ENCODE measurements around the gene RFC5. TPM values are rescaled to one million over a fixed set of nuclear protein-coding genes. Genes with fewer than 3 reads are reported as not detected.

Gene RFC5
- total and polyA plus RNA-seq, 2 of the 8 experiments (the other 6 are each of a cell fraction or from before 2014, with no cell fraction given) = 34.4 to 40.6 TPM

DNA sequence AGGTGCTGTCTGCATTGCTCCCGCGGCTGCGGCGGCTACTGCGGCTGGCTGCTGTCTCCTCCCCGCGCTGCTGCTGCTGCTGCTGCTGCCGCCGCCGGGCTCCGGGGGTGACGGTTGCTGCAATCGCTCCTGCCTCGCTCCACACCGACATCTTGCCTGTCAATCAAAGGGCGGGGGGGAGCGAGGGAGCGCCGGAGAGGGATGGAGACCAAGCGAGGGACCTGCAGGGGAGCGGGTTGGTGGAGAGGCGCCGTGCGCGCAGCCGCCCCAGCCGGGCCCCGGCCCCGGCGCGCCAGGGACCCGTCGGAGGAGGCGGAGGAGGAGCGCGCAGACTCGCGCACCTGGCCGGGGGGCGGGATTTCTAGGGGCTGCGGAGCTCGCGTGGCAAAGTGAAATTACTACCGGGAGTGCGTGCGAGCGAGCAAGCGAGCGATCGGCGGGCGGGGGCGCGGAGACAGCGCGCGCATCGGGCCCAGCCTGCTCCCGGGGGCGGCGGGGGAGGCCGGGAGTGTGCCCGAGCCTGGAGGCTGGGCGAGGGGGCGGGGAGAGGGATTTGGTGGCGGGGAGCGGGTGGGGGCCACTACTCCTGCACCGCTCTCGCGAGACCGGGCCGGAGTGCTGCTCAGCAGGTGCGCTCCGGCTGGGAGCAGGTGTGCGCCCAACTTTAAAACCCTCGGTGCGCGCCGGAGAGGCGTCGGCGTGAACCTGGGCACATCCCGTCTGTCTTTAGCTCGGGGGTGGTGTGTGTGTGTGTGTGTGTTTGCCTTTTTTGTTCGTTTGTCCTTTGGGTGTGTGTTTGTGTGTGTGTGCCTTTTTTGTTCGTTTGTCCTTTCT, 47.5 kb upstream of the RFC5 start, which contains the start of gene KSR2:
Gene KSR2 (minus strand): TSS at position 165 of the 834 bp plus-strand sequence. CDS start 735 bp downstream, outside the sequence.
- H3K14ac ChIP-seq (ENCODE audit: insufficient read length) = no peak within 1 kb of the TSS
- no peaks in the 10 kb centered on the region for H4K20me1 ChIP-seq (replicated peaks in 1 of 2; ENCODE audit: control insufficient read depth in 1 of 2, insufficient read depth in 2 of 2, low read length in 2 of 2)
- peak within 1 kb of the TSS; percentile 97 for H2BK12ac ChIP-seq (ENCODE audit: low read depth, low read length)
- H3K18ac ChIP-seq (ENCODE audit: extremely low read depth, low read length) = peak within 1 kb of the TSS; percentile 81; the same call in 1 of the 2 replicates
- no peak within 1 kb of the TSS for H3K4ac ChIP-seq (replicated peaks; ENCODE audit: insufficient read length, low read depth, low read length)
- peak within 1 kb of the TSS; percentile 46 to 86 (median 62) for H3K9ac ChIP-seq (replicated peaks in 1 of 4; ENCODE audit: extremely low read depth in 1 of 4, low read depth in 3 of 4, low read length in 3 of 4)
- peaks cover 0 to 7% (median 1%) of the 10 kb centered on the region in 4 experiments; a peak in 3 of 7 replicates for H3K27me3 ChIP-seq (replicated peaks in 1 of 4; ENCODE audit: control insufficient read depth in 3 of 4, extremely low read depth in 1 of 4, insufficient read depth in 3 of 4, low read length in 3 of 4)
- peaks cover 6 to 8% of the 10 kb centered on the region in 2 experiments; a peak in 2 of 4 replicates for H3K9me3 ChIP-seq (ENCODE audit: insufficient read depth in 2 of 2, low read depth in 1 of 2, low read length in 1 of 2)
- no peaks in the 10 kb centered on the region for H3K79me2 ChIP-seq (ENCODE audit: control insufficient read depth in 1 of 2, insufficient read depth in 2 of 2, low read length in 2 of 2)
- H3K27ac ChIP-seq (ENCODE audit: low read depth, low read length) = no peak within 1 kb of the TSS
- DNase-seq (ENCODE audit: low read depth in 1 of 2, low spot score in 2 of 2) (peak; percentile 69 to 87), FAIRE-seq (no peak)
- peak within 1 kb of the TSS; percentile 96 for H2AFZ ChIP-seq (ENCODE audit: low read length)
- peaks cover 21% of the 10 kb centered on the region for H3K23me2 ChIP-seq (ENCODE audit: low read depth, low read length)
- ChIA-PET CTCF (ENCODE audit: partially characterized antibody) (interaction anchor here (1.6 kb wide), 1 partner anchor 111 kb away, joined by 5 read pairs; no protein-coding TSS in a partner anchor), POLR2A (ENCODE audit: partially characterized antibody) (interaction anchor here (0.6 to 1.5 kb wide), 9 partner anchors 10 to 94 kb away, joined by 3 to 5 read pairs (median 3); no protein-coding TSS in a partner anchor)
- no peak within 1 kb of the TSS for H2AK5ac ChIP-seq (ENCODE audit: low read depth, low read length)
- H3K23ac ChIP-seq (ENCODE audit: insufficient read length) = no peak within 1 kb of the TSS
- no peaks in the 10 kb centered on the region for H3K79me1 ChIP-seq (ENCODE audit: low read depth, low read length)
- 1% methylated on average over 52 of the region's 86 CpGs; no CpG with 5 or more reads in 1 of the 2 experiments for WGBS, 2 experiments (ENCODE audit: extremely low coverage in 1 of 2, insufficient coverage in 1 of 2, insufficient read length in 1 of 2, insufficient replicate concordance in 2 of 2, low coverage in 1 of 2, low lambda C conversion rate in 2 of 2, missing lambda C conversion rate in 1 of 2)
- no peak within 1 kb of the TSS; the same call in 1 of the 2 replicates for H2BK15ac ChIP-seq (ENCODE audit: low read length)
- H3K4me3 ChIP-seq (ENCODE audit: extremely low read depth in 1 of 4, insufficient read depth in 2 of 4, low read depth in 3 of 4, low read length in 4 of 4) = peak within 1 kb of the TSS; percentile 60 to 91 (median 80)
- H2BK5ac ChIP-seq (ENCODE audit: low read depth, low read length) = peak within 1 kb of the TSS; percentile 81; the same call in 1 of the 2 replicates
- H3K4me1 ChIP-seq (replicated peaks in 1 of 4; ENCODE audit: control insufficient read depth in 3 of 4, insufficient read depth in 4 of 4, low read length in 3 of 4) = peaks cover 2 to 4% (median 3%) of the 10 kb centered on the region in 4 experiments
- H4K5ac ChIP-seq (ENCODE audit: insufficient read length, low read depth, low read length) = peak within 1 kb of the TSS; percentile 50
- H3K56ac ChIP-seq (replicated peaks; ENCODE audit: insufficient read length, low read depth, low read length) = no peak within 1 kb of the TSS
- H4K91ac ChIP-seq (replicated peaks; ENCODE audit: insufficient read length, low read length) = peak within 1 kb of the TSS; percentile 85
- no peaks in the 10 kb centered on the region for H3K36me3 ChIP-seq (ENCODE audit: control insufficient read depth in 2 of 4, insufficient read depth in 4 of 4, low read length in 3 of 4)
- peak within 1 kb of the TSS; percentile 82 to 100 for H3K4me2 ChIP-seq (ENCODE audit: insufficient read depth in 1 of 2, low read depth in 2 of 2, low read length in 2 of 2)
- no peak within 1 kb of the TSS for H2BK120ac ChIP-seq (replicated peaks; ENCODE audit: low read depth, low read length)
- no peak within 1 kb of the TSS; the same call in 1 of the 2 replicates for H2BK20ac ChIP-seq (ENCODE audit: low read length)
- H4K8ac ChIP-seq (ENCODE audit: extremely low read depth, insufficient read depth, low read length) = peak within 1 kb of the TSS; percentile 64
- TF ChIP-seq KDM1A (IDR thresholded peaks at IDR 0.05; ENCODE audit: borderline replicate concordance, low read length) (0 out of 2 replicates have a peak, but pooled peaks have one; percentile 10), CBX5 (IDR thresholded peaks at IDR 0.05; ENCODE audit: low read depth, low read length) (no peak), SAP30 (IDR thresholded peaks at IDR 0.05; ENCODE audit: insufficient read depth, insufficient replicate concordance, low read length) (no peak), TBP (IDR thresholded peaks at IDR 0.05; ENCODE audit: low read depth, low read length) (peak; percentile 45; the same call in 1 of the 2 replicates), YY1 (IDR thresholded peaks at IDR 0.05; ENCODE audit: low read depth, low read length) (peak; percentile 70; the same call in 1 of the 2 replicates), EP300 (IDR thresholded peaks at IDR 0.05; ENCODE audit: borderline replicate concordance in 1 of 2, low read depth in 2 of 2, low read length in 2 of 2) (no peak), BACH1 (IDR thresholded peaks at IDR 0.05; ENCODE audit: low read length) (no peak), BRCA1 (IDR thresholded peaks at IDR 0.05; ENCODE audit: low read depth, low read length) (peak; percentile 85), SRF (IDR thresholded peaks at IDR 0.05; ENCODE audit: low read depth, low read length) (no peak), CHD1 (IDR thresholded peaks at IDR 0.05; ENCODE audit: low read depth, low read length) (no peak)
- TF ChIP-seq, protein P1, sequence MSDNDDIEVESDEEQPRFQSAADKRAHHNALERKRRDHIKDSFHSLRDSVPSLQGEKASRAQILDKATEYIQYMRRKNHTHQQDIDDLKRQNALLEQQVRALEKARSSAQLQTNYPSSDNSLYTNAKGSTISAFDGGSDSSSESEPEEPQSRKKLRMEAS (IDR thresholded peaks at IDR 0.05) = peak; percentile 94
